H1 (cell line): Measurements from ENCODE around the gene TEKT5. TPM values are rescaled to one million over a fixed set of nuclear protein-coding genes. Genes with fewer than 3 reads are reported as not detected.

Experiments
- CTCF ChIA-PET: fragments of 300-600 bp; sonication (Branson Sonifier 250); formaldehyde crosslinking; loops from one replicate; lab custom pipeline; 2021; ENCODE audit not compliant: partially characterized antibody; lab: Charles Lee
- POLR2A ChIA-PET: fragments of 300-600 bp; sonication (Branson Sonifier 250); formaldehyde crosslinking; loops from one replicate; lab custom pipeline; 2021; ENCODE audit warnings: inconsistent platforms; ENCODE audit not compliant: partially characterized antibody; lab: Charles Lee
- DNase-seq, 2 experiments: peaks; one replicate each; pipeline versions ENCODE4 v3.0.0 to v3.0.0-alpha.2; 2010 to 2022; ENCODE audit warnings: low spot score in 2 of 2, low read depth in 1 of 2, mixed read lengths in 1 of 2
- FAIRE-seq: peaks from 2 replicates; lab custom pipeline; 2011; peaks lifted over from hg19 to GRCh38; lab: Jason Lieb, UNC
- H2AFZ ChIP-seq: 2 replicates; pipeline ENCODE4 v1.8.1; 2012; ENCODE audit warnings: low read length, inconsistent platforms
- H2AK5ac ChIP-seq: 2 replicates; pipeline ENCODE4 v1.6.1; 2013; ENCODE audit warnings: low read depth, low read length
- H2BK120ac ChIP-seq: replicated peaks from 2 replicates; pipeline ENCODE3; 2013; ENCODE audit warnings: low read depth, low read length, inconsistent platforms
- H2BK12ac ChIP-seq: 2 replicates; pipeline ENCODE4 v1.6.1; 2013; ENCODE audit warnings: low read depth, low read length
- H2BK15ac ChIP-seq: 2 replicates; pipeline ENCODE4 v1.6.1; 2013; ENCODE audit warnings: low read length
- H2BK20ac ChIP-seq: 2 replicates; pipeline ENCODE4 v1.6.1; 2013; ENCODE audit warnings: low read length
- H2BK5ac ChIP-seq: 2 replicates; pipeline ENCODE4 v1.6.1; 2013; ENCODE audit warnings: low read depth, low read length
- H3K14ac ChIP-seq: 2 replicates; pipeline ENCODE4 v1.6.1; 2013; ENCODE audit warnings: inconsistent platforms; ENCODE audit not compliant: insufficient read length
- H3K18ac ChIP-seq: 2 replicates; pipeline ENCODE4 v1.6.1; 2013; ENCODE audit warnings: low read length; ENCODE audit errors: extremely low read depth
- H3K23ac ChIP-seq: 2 replicates; pipeline ENCODE4 v1.6.1; 2013; ENCODE audit warnings: inconsistent platforms; ENCODE audit not compliant: insufficient read length
- H3K23me2 ChIP-seq: 2 replicates; pipeline ENCODE4 v1.6.1; 2013; ENCODE audit warnings: low read depth, low read length
- H3K27ac ChIP-seq: 2 replicates; pipeline ENCODE4 v1.6.1; 2011; ENCODE audit warnings: low read depth, low read length, inconsistent platforms
- H3K27me3 ChIP-seq, 4 experiments: replicated peaks in 1 of 4; 1 replicate in 1 of 4; 2 replicates in 3 of 4; pipeline versions ENCODE4 v1.6.1 to v1.8.1; 2011 to 2013; ENCODE audit warnings: low read length in 3 of 4, mild to moderate bottlenecking in 3 of 4, inconsistent platforms in 2 of 4, mixed read lengths in 2 of 4, moderate library complexity in 1 of 4; ENCODE audit not compliant: control insufficient read depth in 3 of 4, insufficient read depth in 3 of 4; ENCODE audit errors: extremely low read depth in 1 of 4
- H3K36me3 ChIP-seq, 4 experiments: 2 replicates each; pipeline versions ENCODE4 v1.6.1 to v1.8.1; 2011 to 2013; ENCODE audit warnings: mild to moderate bottlenecking in 4 of 4, low read length in 3 of 4, moderate library complexity in 2 of 4, control low read depth in 1 of 4, inconsistent platforms in 1 of 4; ENCODE audit not compliant: insufficient read depth in 4 of 4, control insufficient read depth in 2 of 4
- H3K4ac ChIP-seq: replicated peaks from 2 replicates; pipeline ENCODE3; 2013; ENCODE audit warnings: low read length, low read depth, mixed read lengths, inconsistent platforms; ENCODE audit not compliant: insufficient read length
- H3K4me1 ChIP-seq, 4 experiments: replicated peaks in 1 of 4; 1 replicate in 1 of 4; 2 replicates in 3 of 4; pipeline versions ENCODE4 v1.6.1 to v1.8.1; 2011 to 2013; ENCODE audit warnings: low read length in 3 of 4, inconsistent platforms in 2 of 4, mixed read lengths in 1 of 4; ENCODE audit not compliant: insufficient read depth in 4 of 4, control insufficient read depth in 3 of 4
- H3K4me2 ChIP-seq, 2 experiments: 2 replicates each; pipeline versions ENCODE4 v1.6.1 to v1.8.1; 2011 to 2013; ENCODE audit warnings: low read depth in 2 of 2, low read length in 2 of 2, control low read depth in 1 of 2, inconsistent platforms in 1 of 2, mild to moderate bottlenecking in 1 of 2; ENCODE audit not compliant: insufficient read depth in 1 of 2
- H3K4me3 ChIP-seq, 4 experiments: fragments of 200-600, 300-600 bp in 1 of 4; sonication (generic), shearing (Covaris generic), sonication (Bioruptor Twin) in 1 of 4; 2 replicates each; pipeline versions ENCODE4 v1.5.1 to v1.8.1; 2011 to 2016; ENCODE audit warnings: low read length in 4 of 4, low read depth in 3 of 4, control low read depth in 2 of 4, inconsistent platforms in 2 of 4, mild to moderate bottlenecking in 2 of 4, mixed read lengths in 1 of 4, moderate library complexity in 1 of 4; ENCODE audit not compliant: insufficient read depth in 2 of 4; ENCODE audit errors: extremely low read depth in 1 of 4
- H3K56ac ChIP-seq: replicated peaks from 2 replicates; pipeline ENCODE3; 2013; ENCODE audit warnings: low read depth, mild to moderate bottlenecking, mixed read lengths, low read length, inconsistent platforms; ENCODE audit not compliant: insufficient read length
- H3K79me1 ChIP-seq: 2 replicates; pipeline ENCODE4 v1.6.1; 2013; ENCODE audit warnings: low read depth, low read length, control low read depth
- H3K79me2 ChIP-seq, 2 experiments: 2 replicates each; pipeline versions ENCODE4 v1.6.1 to v1.8.1; 2012 to 2013; ENCODE audit warnings: low read length in 2 of 2, mild to moderate bottlenecking in 2 of 2, inconsistent platforms in 1 of 2; ENCODE audit not compliant: insufficient read depth in 2 of 2, control insufficient read depth in 1 of 2
- H3K9ac ChIP-seq, 4 experiments: replicated peaks in 1 of 4; 1 replicate in 1 of 4; 2 replicates in 3 of 4; pipeline versions ENCODE4 v1.6.1 to v1.8.1; 2011 to 2013; ENCODE audit warnings: low read depth in 3 of 4, low read length in 3 of 4, control low read depth in 2 of 4, mild to moderate bottlenecking in 2 of 4, moderate library complexity in 2 of 4, inconsistent platforms in 1 of 4; ENCODE audit errors: extremely low read depth in 1 of 4
- H3K9me3 ChIP-seq, 2 experiments: 2 replicates each; pipeline versions ENCODE4 v1.6.1 to v1.8.1; 2012 to 2013; ENCODE audit warnings: mild to moderate bottlenecking in 2 of 2, moderate library complexity in 2 of 2, control low read depth in 1 of 2, inconsistent platforms in 1 of 2, low read depth in 1 of 2, low read length in 1 of 2, mixed read lengths in 1 of 2; ENCODE audit not compliant: insufficient read depth in 2 of 2
- H4K20me1 ChIP-seq, 2 experiments: replicated peaks in 1 of 2; 2 replicates each; pipeline versions ENCODE3 to v1.8.1; 2011 to 2013; ENCODE audit warnings: inconsistent platforms in 2 of 2, low read length in 2 of 2, mild to moderate bottlenecking in 1 of 2; ENCODE audit not compliant: insufficient read depth in 2 of 2, control insufficient read depth in 1 of 2
- H4K5ac ChIP-seq: 2 replicates; pipeline ENCODE4 v1.6.1; 2013; ENCODE audit warnings: low read length, low read depth, mixed read lengths, inconsistent platforms; ENCODE audit not compliant: insufficient read length
- H4K8ac ChIP-seq: 2 replicates; pipeline ENCODE4 v1.8.0; 2013; ENCODE audit warnings: mild to moderate bottlenecking, moderate library complexity, low read length, inconsistent platforms; ENCODE audit not compliant: insufficient read depth; ENCODE audit errors: extremely low read depth
- H4K91ac ChIP-seq: replicated peaks from 2 replicates; pipeline ENCODE3; 2013; ENCODE audit warnings: low read length, mixed read lengths, inconsistent platforms; ENCODE audit not compliant: insufficient read length
- BACH1 ChIP-seq: IDR thresholded peaks from 2 replicates; pipeline ENCODE4 v1.6.1; 2012; ENCODE audit warnings: low read length, improper control_type of control experiment
- CBX5 ChIP-seq: fragments of 300-800, 300-1000 bp; sonication (generic); IDR thresholded peaks from 2 replicates; pipeline ENCODE4 v1.7.1; 2016; ENCODE audit warnings: antibody characterized with exemption, low read length, low read depth
- EP300 ChIP-seq, 2 experiments: IDR thresholded peaks; 1 replicate in 1 of 2; 2 replicates in 1 of 2; pipeline ENCODE4 v1.6.1; 2011 to 2012; ENCODE audit warnings: low read depth in 2 of 2, low read length in 2 of 2, mild to moderate bottlenecking in 2 of 2, borderline replicate concordance in 1 of 2, inconsistent platforms in 1 of 2, moderate library complexity in 1 of 2
- JUN ChIP-seq: IDR thresholded peaks from 2 replicates; pipeline ENCODE4 v1.6.1; 2011; ENCODE audit warnings: low read depth, mild to moderate bottlenecking, improper control_type of control experiment, low read length
- PHF8 ChIP-seq: fragments of 200-600 bp; sonication (generic); conservative IDR thresholded peaks from 2 replicates; pipeline ENCODE4 v1.7.1; 2012; ENCODE audit warnings: low read depth, mild to moderate bottlenecking, inconsistent platforms, low read length, moderate library complexity
- RFX5 ChIP-seq: IDR thresholded peaks from 2 replicates; pipeline ENCODE4 v1.6.1; 2011; ENCODE audit warnings: low read depth, low read length, improper control_type of control experiment, borderline replicate concordance
- RXRA ChIP-seq: IDR thresholded peaks from 2 replicates; pipeline ENCODE4 v1.6.1; 2011; ENCODE audit warnings: low read depth, mild to moderate bottlenecking, low read length, moderate library complexity; ENCODE audit not compliant: insufficient read depth
- SIN3A ChIP-seq, 2 experiments: IDR thresholded peaks in 1 of 2; conservative IDR thresholded peaks in 1 of 2; 2 replicates each; pipeline ENCODE4 v1.6.1; 2011 to 2012; ENCODE audit warnings: low read length in 2 of 2, improper control_type of control experiment in 1 of 2, low read depth in 1 of 2, mild to moderate bottlenecking in 1 of 2
- SP1 ChIP-seq: IDR thresholded peaks from 2 replicates; pipeline ENCODE4 v1.6.1; 2011; ENCODE audit warnings: low read depth, low read length
- SP2 ChIP-seq: IDR thresholded peaks from 2 replicates; pipeline ENCODE4 v1.6.1; 2012; ENCODE audit warnings: mild to moderate bottlenecking, low read length, inconsistent platforms
- TAF7 ChIP-seq: optimal IDR thresholded peaks from 2 replicates; pipeline ENCODE3; 2011; ENCODE audit warnings: low read depth, mild to moderate bottlenecking, inconsistent platforms, low read length, moderate library complexity, borderline replicate concordance
- TBP ChIP-seq: IDR thresholded peaks from 2 replicates; pipeline ENCODE4 v1.6.1; 2011; ENCODE audit warnings: low read depth, low read length, improper control_type of control experiment
- TEAD4 ChIP-seq: IDR thresholded peaks from 2 replicates; pipeline ENCODE4 v1.6.1; 2012; ENCODE audit warnings: low read depth, low read length, inconsistent platforms, mixed read lengths
- YY1 ChIP-seq: IDR thresholded peaks from 2 replicates; pipeline ENCODE4 v1.6.1; 2011; ENCODE audit warnings: low read depth, mild to moderate bottlenecking, low read length
- WGBS, 2 experiments: shearing (Covaris generic) in 1 of 2; methylation state at CpG; one replicate each; pipeline versions ENCODE4 v1.1.6 to v1.1.7; 2013 to 2015; ENCODE audit warnings: low lambda C conversion rate in 2 of 2, mixed read lengths in 2 of 2, inconsistent platforms in 1 of 2, low coverage in 1 of 2, missing lambda C conversion rate in 1 of 2; ENCODE audit not compliant: insufficient replicate concordance in 2 of 2, insufficient coverage in 1 of 2, insufficient read length in 1 of 2; ENCODE audit errors: extremely low coverage in 1 of 2, missing lambda C conversion rate in 1 of 2; 5-methylcytosine and 5-hydroxymethylcytosine counted together
- polyA plus RNA-seq, 7 experiments: library from polyadenylated mRNA; depleted of rRNA in 3 of 7; stranded (reverse) in 5 of 7; unstranded in 2 of 7; fragments of >200 nt in 5 of 7; fragments of 200-250 nt in 2 of 7; gene quantifications; 1 replicate in 5 of 7; 2 replicates in 1 of 7; 4 replicates in 1 of 7; pipeline versions ENCODE4 v1.2.1 to v1.2.3, GENCODE V29; 2011 to 2013; ENCODE audit warnings: missing spikeins in 2 of 7, mixed read lengths in 2 of 7
- total RNA-seq: library from RNA; stranded (reverse); fragmentation: NEBNext Ultra II Directional; extraction: Animal tissue kit (Norgen Biotek cat#: 25700); gene quantifications from 2 replicates; pipeline ENCODE4 v1.2.1, GENCODE V29; 2021

TEKT5 gene
- total and polyA plus RNA-seq, 2 of the 8 experiments (the other 6 are each of a cell fraction or from before 2014, with no cell fraction given), result 0.95 TPM; not detected in 1

GRCh38 chr16:10675861-10676260 is 18.9 kb downstream of the TEKT5 start:
- no peaks in the 10 kb centered on the region for H3K79me2 ChIP-seq
- TF ChIP-seq PHF8, result no peak
- TF ChIP-seq TBP, result no peak
- no peak for TF ChIP-seq YY1
- no peak for TF ChIP-seq CBX5
- no peak for TF ChIP-seq TAF7
- no peak for TF ChIP-seq SP1
- TF ChIP-seq SIN3A (conservative IDR thresholded peaks at IDR 0.05 in 1 of 2, IDR thresholded peaks at IDR 0.05 in 1 of 2; ENCODE audit: low read depth in 1 of 2, low read length in 2 of 2), result no peak
- no peak for TF ChIP-seq TEAD4
- TF ChIP-seq JUN, result no peak
- TF ChIP-seq RFX5, result no peak
- TF ChIP-seq RXRA, result no peak
- no peak for TF ChIP-seq BACH1
- no peak for TF ChIP-seq SP2
- TF ChIP-seq EP300 (IDR thresholded peaks at IDR 0.05; ENCODE audit: borderline replicate concordance in 1 of 2, low read depth in 2 of 2, low read length in 2 of 2), result no peak
- TF ChIP-seq, all 59 proteins: peak for 0
- peaks cover 0 to 6% (median 2%) of the 10 kb centered on the region in 4 experiments; a peak in 4 of 7 replicates for H3K4me1 ChIP-seq
- DNase-seq (no peak), FAIRE-seq (no peak)
- no peak overlapping the region for H2AFZ ChIP-seq
- no peak overlapping the region for H3K23ac ChIP-seq
- H3K4me3 ChIP-seq, result no peak overlapping the region
- H3K14ac ChIP-seq, result no peak overlapping the region
- no peaks in the 10 kb centered on the region; the same call in 1 of the 2 replicates for H3K23me2 ChIP-seq
- ChIA-PET CTCF (interaction anchor here (1.0 to 1.1 kb wide), 2 partner anchors 13 to 155 kb away, joined by 3 to 4 read pairs; no protein-coding TSS in a partner anchor), POLR2A (no interaction called here)
- no peaks in the 10 kb centered on the region for H3K9me3 ChIP-seq
- no peak overlapping the region for H3K9ac ChIP-seq
- H3K4me2 ChIP-seq, result no peak overlapping the region
- 90% methylated on average over 13 of the region's 13 CpGs; no CpG with 5 or more reads in 1 of the 2 experiments for WGBS, 2 experiments
- no peak overlapping the region for H2AK5ac ChIP-seq
- no peaks in the 10 kb centered on the region for H3K36me3 ChIP-seq
- no peak overlapping the region for H4K91ac ChIP-seq
- no peak overlapping the region for H2BK15ac ChIP-seq
- H3K79me1 ChIP-seq, result no peaks in the 10 kb centered on the region
- no peak overlapping the region for H3K27ac ChIP-seq
- no peak overlapping the region for H3K56ac ChIP-seq
- no peak overlapping the region for H2BK20ac ChIP-seq
- no peak overlapping the region for H3K18ac ChIP-seq
- H2BK5ac ChIP-seq, result no peak overlapping the region
- H4K8ac ChIP-seq, result peak overlapping the region; percentile 12; the same call in 1 of the 2 replicates
- no peaks in the 10 kb centered on the region for H4K20me1 ChIP-seq
- no peak overlapping the region for H4K5ac ChIP-seq
- H2BK12ac ChIP-seq, result no peak overlapping the region
- no peak overlapping the region for H3K4ac ChIP-seq
- no peak overlapping the region for H2BK120ac ChIP-seq
- no peaks in the 10 kb centered on the region for H3K27me3 ChIP-seq
